Trophoblast cell (in vitro differentiated cells and primary cell): Measurements from ENCODE around the gene ZBTB25.
A peak's percentile ranks its signal among the peaks of the same experiment; 100 is the strongest.

Experiments
- DNase-seq, 2 donors: peaks; one replicate each; pipeline ENCODE4 v3.0.0-alpha.2; 2016
- H2AFZ ChIP-seq: 2 replicates; pipeline ENCODE4 v1.6.1; 2013; ENCODE audit warnings: low read length, moderate library complexity, mild to moderate bottlenecking; ENCODE audit not compliant: insufficient read depth, poor library complexity
- H2AK5ac ChIP-seq: 2 replicates; pipeline ENCODE4 v1.6.1; 2013; ENCODE audit warnings: mild to moderate bottlenecking, low read length
- H2BK120ac ChIP-seq: 2 replicates; pipeline ENCODE4 v1.6.1; 2013; ENCODE audit warnings: low read length, mild to moderate bottlenecking, moderate library complexity; ENCODE audit not compliant: insufficient read depth, poor library complexity
- H2BK12ac ChIP-seq: 2 replicates; pipeline ENCODE4 v1.6.1; 2013; ENCODE audit warnings: mild to moderate bottlenecking, low read length, moderate library complexity
- H2BK5ac ChIP-seq: 2 replicates; pipeline ENCODE4 v1.6.1; 2013; ENCODE audit warnings: low read length, low read depth, moderate library complexity, mild to moderate bottlenecking; ENCODE audit not compliant: poor library complexity
- H3K14ac ChIP-seq: 2 replicates; pipeline ENCODE4 v1.6.1; 2013; ENCODE audit warnings: mild to moderate bottlenecking, low read length
- H3K18ac ChIP-seq: 2 replicates; pipeline ENCODE4 v1.6.1; 2013; ENCODE audit warnings: mild to moderate bottlenecking, low read length
- H3K23ac ChIP-seq: 2 replicates; pipeline ENCODE4 v1.6.1; 2013; ENCODE audit warnings: low read length
- H3K27ac ChIP-seq: 2 replicates; pipeline ENCODE4 v1.5.1; 2013; ENCODE audit warnings: low read depth, mild to moderate bottlenecking, inconsistent platforms, low read length, moderate library complexity
- H3K27me3 ChIP-seq: 2 replicates; pipeline ENCODE4 v1.6.1; 2013; ENCODE audit warnings: inconsistent platforms, mild to moderate bottlenecking, low read length, moderate library complexity; ENCODE audit not compliant: insufficient read depth
- H3K36me3 ChIP-seq, 2 experiments: 1 replicate in 1 of 2; 2 replicates in 1 of 2; pipeline ENCODE4 v1.6.1; 2013; ENCODE audit warnings: low read length in 2 of 2, mild to moderate bottlenecking in 2 of 2, moderate library complexity in 1 of 2; ENCODE audit not compliant: insufficient read depth in 2 of 2, control insufficient read depth in 1 of 2
- H3K4ac ChIP-seq: 2 replicates; pipeline ENCODE4 v1.6.1; 2013; ENCODE audit warnings: low read depth, mild to moderate bottlenecking, low read length, moderate library complexity
- H3K4me1 ChIP-seq, 2 experiments: 1 replicate in 1 of 2; 2 replicates in 1 of 2; pipeline ENCODE4 v1.6.1; 2013; ENCODE audit warnings: low read length in 2 of 2, mild to moderate bottlenecking in 2 of 2, moderate library complexity in 1 of 2; ENCODE audit not compliant: insufficient read depth in 2 of 2, control insufficient read depth in 1 of 2
- H3K4me2 ChIP-seq: 2 replicates; pipeline ENCODE4 v1.6.1; 2013; ENCODE audit warnings: inconsistent platforms, mild to moderate bottlenecking, low read length, moderate library complexity
- H3K4me3 ChIP-seq: 2 replicates; pipeline ENCODE4 v1.5.1; 2013; ENCODE audit warnings: mild to moderate bottlenecking, low read depth, low read length, inconsistent platforms
- H3K79me1 ChIP-seq: one replicate; pipeline ENCODE4 v1.6.1; 2013; ENCODE audit warnings: low read length
- H3K79me2 ChIP-seq: 2 replicates; pipeline ENCODE4 v1.6.1; 2013; ENCODE audit warnings: low read length, mild to moderate bottlenecking; ENCODE audit not compliant: control insufficient read depth, insufficient read depth, poor library complexity
- H3K9ac ChIP-seq: 2 replicates; pipeline ENCODE4 v1.6.1; 2013; ENCODE audit warnings: mild to moderate bottlenecking, low read length
- H3K9me3 ChIP-seq: 2 replicates; pipeline ENCODE4 v1.6.1; 2013; ENCODE audit warnings: low read depth, mild to moderate bottlenecking, control low read depth, inconsistent platforms, low read length; ENCODE audit not compliant: insufficient read depth
- H4K12ac ChIP-seq: 2 replicates; pipeline ENCODE4 v1.6.1; 2013; ENCODE audit warnings: low read depth, mild to moderate bottlenecking, low read length, moderate library complexity
- H4K8ac ChIP-seq: 2 replicates; pipeline ENCODE4 v1.6.1; 2013; ENCODE audit warnings: low read depth, mild to moderate bottlenecking, low read length, moderate library complexity
- H4K91ac ChIP-seq: one replicate; pipeline ENCODE4 v1.6.1; 2013; ENCODE audit warnings: low read depth, mild to moderate bottlenecking, low read length, moderate library complexity
- WGBS: extraction: QIAGEN DNeasy Blood & Tissue Kit; methylation state at CpG from one replicate; pipeline ENCODE4 v1.1.7; 2013; ENCODE audit warnings: missing lambda C conversion rate; ENCODE audit not compliant: insufficient read length, insufficient coverage; ENCODE audit errors: extremely low coverage; 5-methylcytosine and 5-hydroxymethylcytosine counted together

ZBTB25 gene

GRCh38 chr14:64447876-64448670 lies 55.6 kb downstream of the ZBTB25 start:
- Histone ChIP-seq H3K36me3 (peaks cover 6 to 15% of the 10 kb centered on the region in 2 experiments), H3K18ac (no peak overlapping the region), H4K8ac (no peak overlapping the region), H3K27ac (peak overlapping the region; percentile 48), H2BK120ac (no peak overlapping the region), H3K79me2 (no peaks in the 10 kb centered on the region), H3K9me3 (no peaks in the 10 kb centered on the region), H3K79me1 (peaks cover 6% of the 10 kb centered on the region), H3K4me2 (no peak overlapping the region), H3K27me3 (no peaks in the 10 kb centered on the region), H2BK12ac (no peak overlapping the region), H3K14ac (no peak overlapping the region), H3K4me1 (peaks cover 0 to 4% of the 10 kb centered on the region in 2 experiments), H3K4me3 (no peak overlapping the region), H2AFZ (no peak overlapping the region), H2BK5ac (no peak overlapping the region), H3K4ac (no peak overlapping the region), H2AK5ac (no peak overlapping the region), H3K23ac (no peak overlapping the region), H3K9ac (no peak overlapping the region), H4K12ac (no peak overlapping the region), H4K91ac (no peak overlapping the region)
- peak in 1 of 2 donors; percentile 14 for DNase-seq
- no CpG with 5 or more reads among the region's 5 CpGs for WGBS

- no peak overlapping the region for H2BK12ac ChIP-seq
- no peak overlapping the region for H2AFZ ChIP-seq
- no peaks in the 10 kb centered on the region for H3K27me3 ChIP-seq
- H3K4me3 ChIP-seq = no peak overlapping the region
- H3K36me3 ChIP-seq = peaks cover 12 to 23% of the 10 kb centered on the region in 2 experiments
- H3K4ac ChIP-seq = no peak overlapping the region
- peak; percentile 76 to 91 for DNase-seq
- peaks cover 6% of the 10 kb centered on the region for H3K79me1 ChIP-seq
- H4K12ac ChIP-seq = no peak overlapping the region
- H4K91ac ChIP-seq = no peak overlapping the region
- H3K9ac ChIP-seq = peak overlapping the region; percentile 56
- no peak overlapping the region for H2AK5ac ChIP-seq
- H3K9me3 ChIP-seq = peaks cover 2% of the 10 kb centered on the region
- no peaks in the 10 kb centered on the region for H3K79me2 ChIP-seq
- no peak overlapping the region for H4K8ac ChIP-seq
- H3K4me2 ChIP-seq = no peak overlapping the region
- H2BK5ac ChIP-seq = peak overlapping the region; percentile 13
- no peak overlapping the region for H2BK120ac ChIP-seq
- H3K23ac ChIP-seq = no peak overlapping the region
- peak overlapping the region; percentile 75 for H3K27ac ChIP-seq
- H3K14ac ChIP-seq = no peak overlapping the region
- H3K18ac ChIP-seq = no peak overlapping the region
- peaks cover 0 to 4% of the 10 kb centered on the region in 2 experiments for H3K4me1 ChIP-seq
- no CpG with 5 or more reads among the region's 7 CpGs for WGBS
Observed at GRCh38 chr14:64444984-64445845, 58.4 kb downstream of the ZBTB25 start.

GRCh38 chr14:64444140-64444539 lies 59.5 kb downstream of the ZBTB25 start:
- Histone ChIP-seq H3K9ac (no peak overlapping the region), H3K79me1 (peaks cover 4% of the 10 kb centered on the region), H2AFZ (no peak overlapping the region)

GRCh38 chr14:64442300-64442988 lies 61.2 kb downstream of the ZBTB25 start:
- Histone ChIP-seq H4K91ac (no peak overlapping the region), H3K27me3 (no peaks in the 10 kb centered on the region), H3K27ac (no peak overlapping the region), H3K4me1 (peaks cover 6 to 9% of the 10 kb centered on the region in 2 experiments), H4K8ac (no peak overlapping the region), H3K9me3 (peaks cover 2% of the 10 kb centered on the region), H2BK120ac (no peak overlapping the region), H3K79me2 (no peaks in the 10 kb centered on the region), H4K12ac (no peak overlapping the region), H2AK5ac (no peak overlapping the region), H2BK5ac (no peak overlapping the region), H3K14ac (no peak overlapping the region), H3K23ac (no peak overlapping the region), H3K4ac (no peak overlapping the region), H3K36me3 (peaks cover 10 to 21% of the 10 kb centered on the region in 2 experiments), H3K79me1 (peaks cover 13% of the 10 kb centered on the region), H3K18ac (no peak overlapping the region), H2AFZ (no peak overlapping the region), H3K4me3 (no peak overlapping the region), H3K4me2 (no peak overlapping the region), H3K9ac (no peak overlapping the region), H2BK12ac (no peak overlapping the region)
- no peak for DNase-seq
- WGBS = no CpG with 5 or more reads among the region's 17 CpGs

More at GRCh38 chr14:64444140-64444539, 59.5 kb downstream of the ZBTB25 start:
- Histone ChIP-seq H2BK5ac (no peak overlapping the region), H3K79me2 (no peaks in the 10 kb centered on the region), H3K27me3 (no peaks in the 10 kb centered on the region), H3K18ac (no peak overlapping the region), H3K9me3 (peaks cover 2% of the 10 kb centered on the region), H3K4ac (no peak overlapping the region), H4K8ac (no peak overlapping the region), H3K23ac (no peak overlapping the region), H3K4me3 (no peak overlapping the region), H2AK5ac (peak overlapping the region; percentile 3), H3K27ac (no peak overlapping the region), H4K91ac (peak overlapping the region; percentile 6), H2BK12ac (no peak overlapping the region), H3K36me3 (peaks cover 10 to 21% of the 10 kb centered on the region in 2 experiments), H4K12ac (no peak overlapping the region), H3K4me2 (no peak overlapping the region), H2BK120ac (no peak overlapping the region), H3K14ac (no peak overlapping the region), H3K4me1 (peaks cover 1 to 4% of the 10 kb centered on the region in 2 experiments)
- DNase-seq = no peak
- no CpG with 5 or more reads among the region's 11 CpGs for WGBS
